GM21515 (cell line): Measurements from ENCODE around the gene SLC35E3.
"Not testable (repeated sequence)": the region's sequence is repeated elsewhere in the genome, so short reads cannot be mapped to it uniquely, and the experiment has no call there.

Source experiments
- ATAC-seq: cut with Tn5 transposase; IDR thresholded peaks from one replicate; pipeline ENCODE4 v1.9.1; 2021; ENCODE audit not compliant: unreplicated experiment

Gene SLC35E3

DNA sequence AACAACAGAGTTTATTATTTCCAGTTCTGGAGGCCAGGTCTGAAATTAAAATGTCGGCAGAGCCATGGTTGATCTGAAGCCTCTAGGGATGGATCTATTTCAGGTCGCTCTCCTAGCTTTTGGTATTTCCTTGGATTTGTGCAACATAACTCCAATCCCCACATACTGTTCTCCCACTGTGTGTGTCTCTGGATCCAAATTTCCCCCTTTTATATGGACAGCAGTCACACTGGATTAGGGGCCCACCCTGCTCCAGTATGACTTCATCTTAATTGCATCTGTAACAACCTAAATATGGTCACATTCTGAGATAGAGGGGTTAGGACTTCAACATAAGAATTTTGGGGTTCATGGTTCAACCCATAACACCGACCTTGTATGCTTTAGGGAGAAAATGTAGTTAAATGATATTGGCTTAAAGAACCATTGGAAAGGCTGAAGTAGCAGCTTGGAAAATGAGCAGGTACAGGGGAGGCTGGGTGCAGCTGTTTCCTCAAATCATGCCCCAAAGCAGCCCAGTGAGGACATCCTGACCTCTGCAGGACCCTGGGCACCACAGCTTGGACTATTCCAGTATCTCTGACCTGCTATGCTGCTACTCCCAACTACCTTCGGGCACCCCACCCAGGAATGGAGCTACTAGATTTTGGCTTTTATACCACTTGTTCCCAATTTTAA is 48.1 kb downstream of the SLC35E3 start:
- no peak for ATAC-seq

DNA sequence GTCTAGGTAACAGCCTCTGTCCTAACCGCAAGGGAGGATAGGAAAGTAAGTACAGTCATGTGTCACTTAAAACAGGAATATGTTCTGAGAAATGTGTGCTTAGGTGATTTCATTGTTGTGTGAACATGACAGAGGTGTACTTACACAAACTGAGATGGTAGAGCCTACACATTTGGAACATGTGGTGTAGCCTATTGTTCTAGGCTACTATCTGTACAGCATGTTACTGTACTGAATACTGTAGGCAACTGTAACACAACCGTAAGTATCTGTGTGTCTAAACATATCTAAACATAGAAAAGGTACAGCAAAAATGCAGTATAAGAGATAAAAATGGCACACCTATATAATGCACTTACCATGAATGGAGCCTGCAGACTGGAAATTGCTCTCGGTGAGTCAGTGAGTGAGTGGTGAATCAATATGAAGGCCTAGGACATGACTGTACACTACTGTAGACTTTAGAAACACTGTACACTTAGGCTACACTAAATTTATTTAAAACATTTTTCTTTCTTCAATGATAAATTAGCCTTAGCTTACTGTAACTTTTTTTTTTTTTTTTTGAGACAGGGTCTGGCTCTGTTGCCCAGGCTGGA is 48.8 kb downstream of the SLC35E3 start:
- ATAC-seq = no peak

DNA sequence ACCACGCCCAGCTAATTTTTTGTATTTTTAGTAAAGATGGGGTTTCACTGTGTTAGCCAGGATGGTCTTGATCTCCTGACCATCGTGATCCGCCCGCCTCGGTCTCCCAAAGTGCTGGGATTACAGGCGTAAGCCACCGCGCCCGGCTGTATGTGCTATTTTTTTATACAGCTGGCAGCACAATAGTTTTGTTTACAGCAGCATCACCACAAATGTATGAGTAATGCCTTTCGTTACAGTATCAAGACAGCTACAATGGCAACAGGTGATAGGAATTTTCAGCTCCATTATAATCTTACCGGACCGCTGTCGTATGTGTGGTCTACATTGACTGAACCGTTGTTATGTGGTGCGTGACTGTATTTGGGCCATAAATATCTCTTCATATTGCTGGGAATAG is 50.4 kb downstream of the SLC35E3 start:
- no peak for ATAC-seq

DNA sequence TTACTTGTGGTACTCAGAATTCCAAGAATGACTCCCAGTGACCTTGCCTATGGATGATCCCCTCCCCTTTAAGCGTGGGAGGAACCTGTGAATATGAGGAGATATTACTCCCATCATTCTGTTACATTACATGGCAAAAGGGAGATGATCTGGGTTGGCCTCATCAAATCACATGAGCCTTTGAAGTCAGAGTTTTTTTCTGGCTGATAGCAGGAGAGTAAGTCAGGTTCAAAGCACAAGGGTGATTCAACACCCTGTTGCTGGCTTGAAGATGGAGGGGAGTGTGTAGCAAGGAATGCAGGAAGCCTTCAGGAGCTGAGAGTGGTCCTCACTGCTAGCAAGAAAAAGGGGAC is 52.9 kb downstream of the SLC35E3 start:
- no peak for ATAC-seq

DNA sequence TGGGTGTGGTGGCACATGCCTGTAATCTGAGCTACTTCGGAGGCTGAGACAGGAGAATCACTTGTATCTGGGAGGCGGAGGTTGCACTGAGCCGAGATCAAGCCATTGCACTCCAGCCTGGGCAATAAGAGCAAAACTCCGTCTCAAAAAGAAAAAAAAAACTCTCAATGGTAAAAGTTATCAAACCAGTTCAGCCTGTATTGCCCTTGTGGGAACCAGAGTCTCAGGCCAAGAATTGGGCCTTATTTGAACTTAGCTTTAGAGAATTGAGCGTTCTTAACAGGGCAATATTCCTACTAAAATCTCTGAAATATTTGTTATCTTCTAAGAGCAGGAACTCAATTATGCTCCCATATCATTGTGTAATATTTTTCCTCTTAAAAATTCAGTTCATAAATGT is 54.3 kb downstream of the SLC35E3 start:
- no peak for ATAC-seq

DNA sequence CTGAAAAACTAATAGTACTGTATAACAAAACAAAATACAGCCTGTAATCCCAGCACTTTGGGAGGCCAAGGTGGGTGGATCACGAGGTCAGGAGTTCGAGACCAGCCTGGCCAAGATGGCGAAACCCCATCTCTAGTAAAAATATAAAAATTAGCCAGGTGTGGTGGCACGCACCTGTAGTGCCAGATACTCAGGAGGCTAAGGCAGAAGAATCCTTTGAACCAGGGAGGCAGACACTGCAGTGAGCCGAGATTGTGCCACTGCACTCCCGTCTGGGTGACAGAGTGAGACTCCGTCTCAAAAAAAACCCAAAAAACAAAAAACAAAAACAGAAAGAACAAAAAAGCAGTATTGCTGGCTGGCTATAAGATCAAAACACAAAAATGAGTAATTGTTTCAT is 55.1 kb downstream of the SLC35E3 start:
- ATAC-seq = not testable (repeated sequence)

DNA sequence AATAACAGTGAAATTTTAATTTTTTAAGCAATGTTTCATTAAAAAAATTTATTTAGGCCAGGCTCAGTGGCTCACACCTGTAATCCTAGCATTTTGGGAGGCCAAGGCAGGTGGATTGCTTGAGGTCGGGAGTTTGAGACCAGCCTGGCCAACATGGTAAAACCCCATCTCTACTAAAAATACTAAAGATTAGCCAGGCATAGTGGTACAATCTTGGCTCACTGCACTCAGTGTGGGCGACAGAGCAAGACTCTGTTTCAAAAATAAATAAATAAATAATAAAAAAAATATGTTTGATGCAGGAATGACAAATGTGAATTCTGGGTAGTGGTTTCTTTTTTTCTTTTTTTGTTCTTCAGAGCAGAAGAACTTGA is 56.4 kb downstream of the SLC35E3 start:
- ATAC-seq = not testable (repeated sequence)

DNA sequence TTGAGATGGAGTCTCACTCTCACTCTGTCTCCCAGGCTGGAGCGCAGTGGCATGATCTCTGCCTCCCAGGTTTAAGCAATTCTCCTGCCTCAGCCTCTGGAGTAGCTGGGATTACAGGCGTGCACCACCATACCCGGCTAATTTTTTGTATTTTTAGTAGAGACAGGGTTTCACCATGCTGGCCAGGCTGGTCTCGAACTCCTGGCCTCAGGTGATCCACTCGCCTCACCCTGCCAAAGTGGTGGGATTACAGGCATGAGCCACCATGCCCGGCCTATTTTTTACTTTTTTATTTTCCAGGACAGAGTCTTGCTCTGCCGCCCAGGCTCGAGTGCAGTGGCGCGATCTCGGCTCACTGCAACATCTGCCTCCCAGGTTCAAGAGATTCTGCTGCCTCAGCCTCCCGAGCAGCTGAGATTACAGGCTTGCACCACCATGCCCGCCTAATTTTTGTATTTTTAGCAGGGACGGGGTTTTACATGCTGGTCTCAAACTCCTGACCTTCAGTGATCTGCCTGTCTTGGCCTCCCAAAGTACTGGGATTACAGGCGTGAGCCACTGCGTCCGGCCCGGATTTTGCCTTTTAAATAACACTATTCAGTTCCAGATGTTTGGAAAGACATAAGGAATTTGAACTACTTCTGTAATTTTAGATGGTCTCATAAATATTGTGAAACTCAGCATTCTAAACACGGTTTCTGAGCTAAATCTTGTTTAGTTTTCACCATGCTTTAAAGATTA is 57.1 kb downstream of the SLC35E3 start:
- not testable (repeated sequence) for ATAC-seq

DNA sequence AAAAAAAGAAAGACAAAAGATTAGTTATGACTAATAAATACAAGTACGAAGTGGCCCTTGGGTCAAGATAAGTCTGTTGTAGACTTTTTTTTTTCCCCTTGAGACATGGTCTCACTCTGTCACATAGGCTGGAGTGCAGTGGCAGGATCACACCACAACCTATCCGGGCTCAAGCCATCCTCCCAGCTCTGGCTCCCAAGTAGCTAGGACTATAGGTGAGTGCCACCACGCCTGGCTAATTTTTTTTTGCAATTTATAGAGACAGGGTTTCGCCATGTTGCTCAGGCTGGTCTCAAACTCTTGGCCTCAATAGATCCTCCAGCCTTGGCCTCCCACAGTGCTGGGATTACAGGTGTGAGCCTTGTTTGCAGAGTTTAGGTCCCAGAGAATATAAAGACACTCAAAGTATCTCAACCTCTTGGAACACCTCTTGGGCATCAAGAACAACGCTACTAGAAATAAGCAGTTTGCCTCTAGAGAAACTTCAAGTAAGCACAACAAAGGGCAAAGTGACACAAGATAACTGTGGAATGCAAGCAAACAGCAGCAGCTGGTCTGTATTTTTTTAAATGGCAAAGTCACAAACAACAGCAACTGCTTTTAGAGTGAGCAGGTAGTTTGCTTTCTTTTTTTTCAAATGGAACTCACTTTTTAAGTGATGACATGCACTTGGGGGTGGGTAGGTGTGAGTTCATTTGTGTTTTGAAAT is 58.1 kb downstream of the SLC35E3 start:
- no peak for ATAC-seq

DNA sequence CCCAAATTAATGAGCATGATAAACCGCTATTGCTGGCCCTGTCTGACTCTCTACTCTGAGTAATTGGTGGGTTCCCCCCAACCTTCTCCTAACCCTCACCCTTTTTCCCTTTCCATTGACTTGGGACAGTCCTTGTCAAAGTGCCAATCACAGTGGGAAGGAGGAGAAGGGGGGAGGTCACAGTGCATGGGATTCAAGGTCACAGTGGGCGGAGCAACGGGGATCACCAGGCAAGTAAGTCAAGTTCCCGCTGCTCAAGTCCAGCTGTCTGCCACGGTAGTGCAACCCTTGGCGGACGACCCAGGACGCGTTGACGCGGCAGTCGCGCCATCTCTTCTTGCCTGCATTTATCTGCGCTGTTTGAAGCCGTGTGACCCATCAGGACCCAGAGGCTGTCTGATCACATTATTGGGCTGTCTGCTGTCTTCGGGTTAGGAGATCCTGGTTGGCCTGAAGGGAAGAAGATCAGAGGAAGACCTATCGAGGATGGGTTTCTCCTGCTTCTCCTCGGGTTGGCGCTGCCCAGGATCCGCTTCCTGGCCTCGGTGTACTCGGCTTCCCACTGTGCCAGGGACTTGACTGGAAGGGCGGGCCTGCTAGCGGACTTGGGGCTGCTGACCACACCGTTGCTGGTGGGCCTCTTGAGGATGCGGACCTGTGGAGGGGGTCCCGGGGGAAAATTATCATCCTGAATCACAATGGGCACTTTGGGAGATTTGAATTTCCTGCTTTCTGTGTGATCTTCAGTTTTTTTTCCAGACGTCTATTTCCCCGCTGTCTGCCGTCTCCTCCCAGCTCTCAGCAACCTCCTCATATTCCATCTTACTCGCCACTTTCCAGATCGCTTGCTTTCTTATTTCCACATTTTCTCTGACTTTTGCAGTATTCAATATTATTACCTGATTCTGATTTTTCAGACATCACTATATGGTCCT is 58.9 kb downstream of the SLC35E3 start:
- ATAC-seq = no peak

DNA sequence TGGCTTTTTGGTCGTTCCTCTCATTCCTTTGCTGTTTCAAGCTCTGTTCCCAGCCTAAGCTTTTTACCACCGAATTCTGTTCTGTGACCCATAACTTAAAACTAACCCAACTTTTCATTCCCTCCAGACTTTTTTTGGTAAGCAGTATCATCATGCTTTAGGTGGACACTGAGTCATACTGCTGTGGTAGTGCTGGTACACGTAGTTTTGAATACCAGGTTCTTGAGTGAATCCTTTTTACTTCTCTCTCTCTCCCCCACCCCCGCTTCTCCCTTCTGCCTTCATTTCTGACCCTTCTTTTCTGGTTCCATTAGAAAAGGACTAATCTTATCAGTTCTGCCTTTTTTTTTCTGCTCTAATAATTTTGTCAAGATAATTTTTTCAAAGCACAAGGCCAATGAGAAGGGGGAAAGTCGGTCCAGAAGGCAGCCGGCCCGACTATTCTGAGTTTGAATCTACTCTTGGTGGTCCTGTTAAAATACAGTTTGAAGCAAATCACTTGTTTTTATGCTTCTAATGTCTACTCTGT is 59.7 kb downstream of the SLC35E3 start:
- ATAC-seq = no peak

DNA sequence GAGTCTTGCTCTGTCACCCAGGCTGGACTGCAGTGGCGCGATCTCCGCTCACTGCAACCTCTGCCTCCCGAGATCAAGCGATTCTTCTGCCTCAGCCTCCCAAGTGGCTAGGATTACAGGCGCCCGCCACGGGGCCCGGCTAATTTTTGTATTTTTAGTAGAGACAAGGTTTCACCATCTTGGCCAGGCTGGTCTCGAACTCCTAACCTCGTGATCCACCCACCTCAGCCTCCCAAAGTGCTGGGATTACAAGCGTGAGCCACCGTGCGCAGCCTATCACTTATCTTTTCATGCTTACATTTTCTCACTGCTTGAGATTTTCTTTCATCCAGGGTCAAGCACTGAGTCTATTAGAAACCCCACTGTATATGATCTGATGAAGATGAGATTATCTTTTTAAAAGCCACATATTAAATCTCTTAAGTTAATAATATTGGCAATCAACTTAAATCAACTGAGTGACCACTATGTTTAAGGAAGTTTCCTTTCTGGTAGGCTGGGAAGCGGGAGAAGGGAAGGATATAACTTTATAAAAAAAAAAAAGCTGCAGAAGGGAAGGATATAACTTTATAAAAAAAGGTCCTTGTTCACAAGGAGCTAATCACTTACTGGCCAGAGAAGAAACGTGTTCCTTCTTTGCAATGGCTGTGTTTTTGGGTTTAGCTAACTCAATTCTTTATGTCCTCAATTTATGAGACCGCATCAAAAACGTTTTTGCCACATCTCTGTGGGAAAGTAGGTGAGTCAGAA is 60.7 kb downstream of the SLC35E3 start:
- ATAC-seq = no peak

DNA sequence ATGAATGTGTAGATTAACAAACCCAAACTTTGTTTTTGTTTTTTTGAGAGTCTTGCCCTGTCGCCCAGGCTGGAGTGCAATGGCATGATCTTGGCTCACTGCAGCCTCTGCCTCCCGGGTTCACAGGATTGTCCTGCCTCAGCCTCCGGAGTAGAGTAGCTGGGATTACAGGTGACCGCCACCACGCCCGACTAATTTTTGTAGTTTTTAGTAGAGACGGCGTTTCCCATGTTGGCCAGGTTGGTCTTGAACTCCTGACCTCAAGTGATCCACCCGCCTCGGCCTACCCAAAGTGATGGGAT is 61.2 kb downstream of the SLC35E3 start:
- ATAC-seq = not testable (repeated sequence)

DNA sequence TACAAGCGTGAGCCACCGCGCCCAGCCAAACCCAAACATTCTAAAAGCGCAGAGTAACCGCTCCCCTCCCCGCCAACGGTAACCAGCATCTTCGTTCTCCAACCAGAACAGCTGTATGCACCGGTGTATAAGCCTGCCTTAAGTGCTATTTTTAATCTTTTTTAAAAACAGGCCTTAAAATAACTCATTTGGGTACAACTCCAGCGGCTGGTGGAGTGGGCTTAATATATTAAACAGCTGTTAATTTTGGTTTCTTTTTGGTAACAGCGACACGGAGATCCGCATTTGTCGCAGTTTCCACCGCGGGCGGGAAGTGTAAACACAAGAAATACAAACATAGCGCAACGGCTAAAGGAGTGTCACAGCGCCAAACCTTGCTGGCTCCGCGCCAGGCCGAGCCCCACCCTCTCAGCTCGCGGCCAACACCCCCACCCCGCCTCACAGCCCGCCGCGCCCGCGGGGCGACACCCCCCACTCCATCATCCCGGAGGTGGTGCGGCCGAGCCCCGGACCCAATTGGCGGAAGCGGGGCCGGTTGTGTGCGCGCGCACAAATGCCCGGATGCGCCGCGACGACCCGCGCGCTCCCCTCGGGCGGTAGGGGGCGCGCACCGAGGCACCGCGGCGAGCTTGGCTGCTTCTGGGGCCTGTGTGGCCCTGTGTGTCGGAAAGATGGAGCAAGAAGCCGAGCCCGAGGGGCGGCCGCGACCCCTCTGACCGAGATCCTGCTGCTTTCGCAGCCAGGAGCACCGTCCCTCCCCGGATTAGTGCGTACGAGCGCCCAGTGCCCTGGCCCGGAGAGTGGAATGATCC is 61.8 kb downstream of the SLC35E3 start, which contains the start of gene MDM2:
Gene MDM2 (plus strand): TSS at position 602 of the 812 bp plus-strand sequence. CDS start 301 bp downstream, outside the sequence.
- ATAC-seq = peak; percentile 65

DNA sequence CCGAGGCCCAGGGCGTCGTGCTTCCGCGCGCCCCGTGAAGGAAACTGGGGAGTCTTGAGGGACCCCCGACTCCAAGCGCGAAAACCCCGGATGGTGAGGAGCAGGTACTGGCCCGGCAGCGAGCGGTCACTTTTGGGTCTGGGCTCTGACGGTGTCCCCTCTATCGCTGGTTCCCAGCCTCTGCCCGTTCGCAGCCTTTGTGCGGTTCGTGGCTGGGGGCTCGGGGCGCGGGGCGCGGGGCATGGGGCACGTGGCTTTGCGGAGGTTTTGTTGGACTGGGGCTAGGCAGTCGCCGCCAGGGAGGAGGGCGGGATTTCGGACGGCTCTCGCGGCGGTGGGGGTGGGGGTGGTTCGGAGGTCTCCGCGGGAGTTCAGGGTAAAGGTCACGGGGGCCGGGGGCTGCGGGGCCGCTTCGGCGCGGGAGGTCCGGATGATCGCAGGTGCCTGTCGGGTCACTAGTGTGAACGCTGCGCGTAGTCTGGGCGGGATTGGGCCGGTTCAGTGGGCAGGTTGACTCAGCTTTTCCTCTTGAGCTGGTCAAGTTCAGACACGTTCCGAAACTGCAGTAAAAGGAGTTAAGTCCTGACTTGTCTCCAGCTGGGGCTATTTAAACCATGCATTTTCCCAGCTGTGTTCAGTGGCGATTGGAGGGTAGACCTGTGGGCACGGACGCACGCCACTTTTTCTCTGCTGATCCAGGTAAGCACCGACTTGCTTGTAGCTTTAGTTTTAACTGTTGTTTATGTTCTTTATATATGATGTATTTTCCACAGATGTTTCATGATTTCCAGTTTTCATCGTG is 62.6 kb downstream of the SLC35E3 start:
- peak; percentile 48 for ATAC-seq

DNA sequence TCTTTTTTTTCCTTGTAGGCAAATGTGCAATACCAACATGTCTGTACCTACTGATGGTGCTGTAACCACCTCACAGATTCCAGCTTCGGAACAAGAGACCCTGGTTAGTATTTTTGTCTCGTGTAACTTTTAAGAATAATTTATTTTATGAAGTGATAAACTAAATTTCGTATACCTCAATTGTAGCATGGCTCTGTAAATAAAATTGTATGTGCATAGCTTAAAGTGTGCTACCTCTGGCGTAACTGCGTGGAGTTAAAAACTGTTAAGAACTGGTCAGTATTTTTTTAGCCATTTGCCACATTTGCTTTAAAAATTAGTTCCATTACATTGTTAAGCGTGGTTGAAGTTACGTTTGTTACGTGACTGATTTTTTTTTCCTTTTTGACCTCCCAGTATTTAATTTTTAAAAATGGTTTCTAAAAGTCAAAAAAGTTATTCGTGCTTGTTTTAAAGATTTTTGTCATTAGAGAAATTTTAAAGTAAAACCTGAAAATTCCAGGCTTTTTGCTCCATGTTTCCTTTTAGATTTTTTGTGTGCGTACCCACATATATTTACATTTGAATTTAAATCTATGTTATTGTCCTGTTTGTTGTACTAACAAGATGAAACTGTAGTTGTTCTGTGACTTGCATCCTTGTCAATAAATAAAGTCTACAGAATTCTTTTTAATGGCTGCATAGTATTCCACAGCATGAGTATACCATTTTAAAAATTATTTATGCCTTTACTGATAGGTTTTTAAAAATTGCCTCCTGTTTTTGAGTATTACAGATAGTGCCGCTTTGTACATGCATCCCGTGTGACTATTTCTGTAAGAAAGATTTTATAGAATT is 63.4 kb downstream of the SLC35E3 start:
- ATAC-seq = no peak

DNA sequence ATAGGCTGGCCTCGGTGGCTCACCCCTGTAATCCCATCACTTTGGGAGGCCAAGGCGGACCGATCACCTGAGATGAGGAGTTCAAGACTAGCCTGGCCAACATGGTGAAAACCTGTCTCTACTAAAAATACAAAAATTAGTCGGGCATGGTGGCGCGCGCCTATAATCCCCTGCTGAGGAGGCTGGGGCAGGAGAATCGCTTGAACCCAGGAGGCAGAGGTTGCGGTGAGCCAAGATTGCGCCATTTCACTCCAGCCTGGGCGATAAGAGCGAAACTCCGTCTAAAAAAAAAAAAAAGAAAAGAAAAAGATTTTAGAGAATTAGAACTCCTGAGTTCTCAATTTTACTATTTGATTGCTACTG is 64.0 kb downstream of the SLC35E3 start:
- ATAC-seq = not testable (repeated sequence)
